OCI-LY3 (cell line): Measurements from ENCODE around the gene ABHD17A.
A peak's percentile ranks its signal among the peaks of the same experiment; 100 is the strongest.

Experiments used
- H2AFZ ChIP-seq: fragments of 200-600, 300-600 bp; shearing (Covaris generic); 2 replicates; pipeline ENCODE4 v1.6.0; 2014; ENCODE audit warnings: antibody characterized with exemption, low read depth, low read length
- H3K27ac ChIP-seq: fragments of 200-600, 300-600 bp; sonication (generic); 2 replicates; pipeline ENCODE4 v1.5.1; 2014; ENCODE audit warnings: mild to moderate bottlenecking, low read length, moderate library complexity, mixed read lengths
- H3K27me3 ChIP-seq: fragments of 200-600, 300-600 bp; sonication (generic); 2 replicates; pipeline ENCODE4 v1.6.1; 2014; ENCODE audit warnings: low read depth, low read length, mixed read lengths
- H3K36me3 ChIP-seq: fragments of 200-600, 300-600 bp; sonication (generic); replicated peaks from 2 replicates; pipeline ENCODE3; 2014; ENCODE audit warnings: low read depth, low read length, mixed read lengths
- H3K4me1 ChIP-seq: fragments of 300-600, 200-600 bp; sonication (generic); 2 replicates; pipeline ENCODE4 v1.6.1; 2014; ENCODE audit warnings: low read length, mixed read lengths
- H3K4me2 ChIP-seq: fragments of 200-600, 300-600 bp; sonication (generic); 2 replicates; pipeline ENCODE4 v1.6.1; 2014; ENCODE audit warnings: low read length, mixed read lengths
- H3K4me3 ChIP-seq: fragments of 300-600, 200-600 bp; sonication (generic); 2 replicates; pipeline ENCODE4 v1.5.1; 2014; ENCODE audit warnings: antibody characterized with exemption, mild to moderate bottlenecking, low read length, moderate library complexity
- H3K79me2 ChIP-seq: fragments of 300-600, 200-600 bp; shearing (Covaris generic); 2 replicates; pipeline ENCODE4 v1.6.1; 2014; ENCODE audit warnings: mild to moderate bottlenecking, low read length, mixed read lengths
- H3K9ac ChIP-seq: fragments of 300-600, 200-600 bp; shearing (Covaris generic); 2 replicates; pipeline ENCODE4 v1.6.0; 2014; ENCODE audit warnings: mild to moderate bottlenecking, low read length, moderate library complexity
- H3K9me3 ChIP-seq: fragments of 200-600, 300-600 bp; shearing (Covaris generic); 2 replicates; pipeline ENCODE4 v1.6.1; 2014; ENCODE audit warnings: low read length, mixed read lengths; ENCODE audit not compliant: insufficient read depth
- H4K20me1 ChIP-seq: fragments of 200-600, 300-600 bp; sonication (generic); 2 replicates; pipeline ENCODE4 v1.6.1; 2016; ENCODE audit warnings: low read length, mixed read lengths; ENCODE audit not compliant: insufficient read depth
- CTCF ChIP-seq: fragments of 200-600, 300-600 bp; sonication (generic); IDR thresholded peaks from 2 replicates; pipeline ENCODE4 v1.5.1; 2014; ENCODE audit warnings: antibody characterized with exemption, low read length, low read depth
- EZH2phosphoT487 ChIP-seq: fragments of 200-600 bp; shearing (Covaris generic); IDR thresholded peaks from 2 replicates; pipeline ENCODE4 v1.6.1; 2018; ENCODE audit warnings: antibody characterized with exemption, mixed run types, low read depth

ABHD17A gene

GRCh38 chr19:1839658-1840540 lies 45.4 kb downstream of the ABHD17A start:
- H3K4me3 ChIP-seq: no peak overlapping the region
- H3K27ac ChIP-seq: no peak overlapping the region
- no peak overlapping the region for H3K4me2 ChIP-seq
- peaks cover 89% of the 10 kb centered on the region for H4K20me1 ChIP-seq
- H3K4me1 ChIP-seq: peaks cover 4% of the 10 kb centered on the region
- no peak overlapping the region for H2AFZ ChIP-seq
- no peaks in the 10 kb centered on the region for H3K27me3 ChIP-seq
- peaks cover 95% of the 10 kb centered on the region for H3K79me2 ChIP-seq
- no peaks in the 10 kb centered on the region for H3K9me3 ChIP-seq
- TF ChIP-seq CTCF (no peak), EZH2phosphoT487 (no peak)
- no peaks in the 10 kb centered on the region for H3K36me3 ChIP-seq
- H3K9ac ChIP-seq: no peak overlapping the region

GRCh38 chr19:1837625-1838105 lies 47.6 kb downstream of the ABHD17A start:
- Histone ChIP-seq H3K9ac (no peak overlapping the region; the same call in 1 of the 2 replicates), H3K9me3 (no peaks in the 10 kb centered on the region), H3K4me3 (no peak overlapping the region), H3K27me3 (no peaks in the 10 kb centered on the region), H3K79me2 (peaks cover 94% of the 10 kb centered on the region), H3K27ac (peak overlapping the region; percentile 32), H2AFZ (no peak overlapping the region), H3K36me3 (no peaks in the 10 kb centered on the region), H3K4me2 (peak overlapping the region; percentile 39; the same call in 1 of the 2 replicates), H4K20me1 (peaks cover 87% of the 10 kb centered on the region), H3K4me1 (peaks cover 4% of the 10 kb centered on the region)
- TF ChIP-seq EZH2phosphoT487 (no peak), CTCF (peak; percentile 95)

- Histone ChIP-seq H3K27ac (no peak overlapping the region), H3K79me2 (peaks cover 93% of the 10 kb centered on the region), H4K20me1 (peaks cover 84% of the 10 kb centered on the region), H2AFZ (no peak overlapping the region), H3K36me3 (no peaks in the 10 kb centered on the region), H3K4me2 (no peak overlapping the region), H3K9ac (no peak overlapping the region), H3K27me3 (no peaks in the 10 kb centered on the region), H3K4me1 (peaks cover 4% of the 10 kb centered on the region), H3K9me3 (no peaks in the 10 kb centered on the region), H3K4me3 (no peak overlapping the region)
- no peak for TF ChIP-seq EZH2phosphoT487
Measured at GRCh38 chr19:1837222-1837565, 48.1 kb downstream of the ABHD17A start.

GRCh38 chr19:1836458-1837221 lies 48.7 kb downstream of the ABHD17A start:
- Histone ChIP-seq H3K4me1 (peaks cover 4% of the 10 kb centered on the region), H3K27me3 (no peaks in the 10 kb centered on the region), H3K36me3 (no peaks in the 10 kb centered on the region), H3K79me2 (peaks cover 92% of the 10 kb centered on the region), H4K20me1 (peaks cover 85% of the 10 kb centered on the region), H2AFZ (no peak overlapping the region), H3K9me3 (no peaks in the 10 kb centered on the region), H3K9ac (no peak overlapping the region), H3K4me2 (no peak overlapping the region), H3K4me3 (no peak overlapping the region), H3K27ac (no peak overlapping the region)
- no peak for TF ChIP-seq EZH2phosphoT487
- TF ChIP-seq CTCF: no peak
